HG03565 (cell line): ENCODE results near the gene ZNF385A.
"Not testable (repeated sequence)": the region's sequence is repeated elsewhere in the genome, so short reads cannot be mapped to it uniquely, and the experiment has no call there.

Experiments
- ATAC-seq: cut with Tn5 transposase; IDR thresholded peaks from one replicate; pipeline ENCODE4 v1.9.1; 2021; ENCODE audit warnings: mild to moderate bottlenecking, moderate library complexity; ENCODE audit not compliant: unreplicated experiment

The ZNF385A gene

DNA sequence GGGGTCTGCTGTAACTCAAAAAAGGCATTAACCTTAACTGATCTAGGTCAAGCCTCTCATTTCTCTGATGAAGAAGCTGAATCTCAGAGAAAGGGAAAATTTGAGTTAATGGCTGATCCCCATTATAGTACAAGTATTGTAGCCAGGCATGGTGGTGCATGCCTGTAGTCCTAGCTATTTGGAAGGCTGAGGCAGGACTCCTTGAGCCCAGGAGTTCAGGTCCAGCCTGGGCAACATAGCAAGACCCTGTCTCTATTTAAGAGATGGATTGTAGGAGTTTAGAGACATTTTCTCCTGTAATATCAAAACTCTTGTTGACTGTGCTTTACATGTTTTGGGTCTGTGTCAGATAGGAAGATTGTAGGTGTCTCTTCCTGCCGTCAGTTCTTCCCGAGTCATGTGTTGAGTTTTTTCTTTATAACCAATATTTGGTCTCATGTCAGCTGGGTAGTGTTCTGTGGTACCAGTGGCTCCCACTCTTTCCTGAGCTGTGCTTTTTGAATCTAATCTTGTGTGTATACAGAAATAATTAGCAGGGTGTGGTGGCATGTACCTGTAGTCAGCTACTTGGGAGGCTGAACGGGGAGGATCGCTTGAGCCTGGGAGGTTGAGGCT, 51.0 kb downstream of the ZNF385A start:
- ATAC-seq: no peak

GRCh38 chr12:54331461-54331860, 53.1 kb downstream of the ZNF385A start:
- no peak for ATAC-seq

- ATAC-seq: no peak
Measured at GRCh38 chr12:54330442-54330841, 54.1 kb downstream of the ZNF385A start.

DNA sequence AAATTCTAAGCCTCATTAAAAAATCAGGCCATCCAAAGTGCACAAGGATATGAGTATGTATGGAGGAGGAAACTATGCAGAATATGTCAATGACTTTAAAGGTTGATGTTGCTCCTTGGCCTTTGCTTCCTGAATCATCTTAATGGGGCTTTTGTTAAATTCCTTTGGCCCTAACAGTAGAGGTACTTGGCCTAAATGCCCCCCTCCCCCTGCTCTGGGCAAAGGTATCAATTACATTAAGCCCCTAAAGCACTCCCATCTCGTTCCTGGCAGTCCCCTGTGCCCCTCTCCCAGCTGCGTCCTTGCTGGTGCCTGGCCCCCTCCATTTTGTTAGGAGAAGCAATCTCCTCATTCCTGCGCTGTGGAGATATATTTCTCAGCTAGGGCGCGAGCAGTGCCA, 54.8 kb downstream of the ZNF385A start:
- no peak for ATAC-seq

DNA sequence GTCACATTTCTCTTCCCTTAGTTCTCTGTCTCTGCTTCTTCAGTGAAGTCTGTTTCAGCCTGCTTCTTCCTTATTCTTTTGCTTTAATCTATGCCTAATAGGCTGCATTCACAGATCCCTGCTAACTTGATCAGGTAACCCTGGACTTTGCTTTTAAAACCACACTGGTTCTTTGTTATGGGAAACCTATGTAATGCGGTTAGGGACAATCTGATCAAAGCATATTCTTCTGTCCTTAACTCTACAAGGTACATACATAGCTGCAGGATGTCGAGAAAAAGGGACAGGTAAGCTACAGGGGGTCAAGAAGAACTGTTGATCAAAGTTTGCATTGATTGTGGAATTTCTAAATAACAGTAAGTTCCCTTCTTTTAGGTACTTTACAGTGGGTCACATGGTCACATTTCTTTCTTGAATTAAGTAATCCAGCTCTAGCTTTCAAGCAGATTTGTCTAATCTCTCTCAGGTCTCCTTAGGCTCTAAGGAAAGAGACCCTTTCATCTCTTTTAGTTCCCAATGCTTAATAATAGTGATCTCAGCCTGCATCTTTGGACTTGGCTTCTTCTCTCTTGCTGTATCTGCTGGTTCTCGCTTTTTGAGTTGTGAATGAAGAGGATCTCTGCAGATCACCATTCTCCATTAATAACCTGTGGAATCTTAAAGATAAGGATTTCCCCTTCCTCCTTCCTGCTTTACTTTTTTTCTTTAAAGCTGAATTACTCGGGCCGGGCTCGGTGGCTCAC, 55.8 kb downstream of the ZNF385A start:
- no peak for ATAC-seq

DNA sequence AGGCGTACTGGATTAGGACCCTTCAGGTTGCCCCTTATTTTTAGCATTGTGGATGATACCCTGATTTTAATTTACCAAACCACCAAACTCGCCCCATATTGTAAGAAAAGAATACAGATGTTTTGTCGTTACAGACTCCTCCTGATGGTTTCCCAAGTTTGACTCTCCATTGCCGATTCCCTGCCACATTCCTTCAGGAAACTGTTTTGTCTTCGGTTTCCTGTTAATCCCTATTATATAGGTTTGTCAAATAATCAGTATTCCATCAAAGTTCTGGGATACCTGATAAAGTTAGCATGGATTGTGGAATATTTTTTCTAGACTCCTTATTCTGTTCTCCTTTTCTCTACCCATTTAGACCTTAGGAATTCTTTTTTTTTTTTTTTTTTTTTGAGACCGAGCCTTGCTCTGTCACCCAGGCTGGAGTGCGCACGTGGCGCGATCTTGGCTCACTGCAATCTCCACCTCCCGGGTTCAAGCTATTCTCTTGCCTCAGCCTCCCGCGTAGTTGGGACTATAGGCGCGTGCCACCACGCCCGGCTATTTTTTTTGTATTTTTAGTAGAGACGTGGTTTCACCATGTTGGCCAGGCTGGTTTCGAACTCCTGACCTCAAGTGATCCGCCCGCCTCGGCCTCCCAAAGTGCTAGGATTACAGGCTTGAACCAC, 59.0 kb downstream of the ZNF385A start:
- not testable (repeated sequence) for ATAC-seq

DNA sequence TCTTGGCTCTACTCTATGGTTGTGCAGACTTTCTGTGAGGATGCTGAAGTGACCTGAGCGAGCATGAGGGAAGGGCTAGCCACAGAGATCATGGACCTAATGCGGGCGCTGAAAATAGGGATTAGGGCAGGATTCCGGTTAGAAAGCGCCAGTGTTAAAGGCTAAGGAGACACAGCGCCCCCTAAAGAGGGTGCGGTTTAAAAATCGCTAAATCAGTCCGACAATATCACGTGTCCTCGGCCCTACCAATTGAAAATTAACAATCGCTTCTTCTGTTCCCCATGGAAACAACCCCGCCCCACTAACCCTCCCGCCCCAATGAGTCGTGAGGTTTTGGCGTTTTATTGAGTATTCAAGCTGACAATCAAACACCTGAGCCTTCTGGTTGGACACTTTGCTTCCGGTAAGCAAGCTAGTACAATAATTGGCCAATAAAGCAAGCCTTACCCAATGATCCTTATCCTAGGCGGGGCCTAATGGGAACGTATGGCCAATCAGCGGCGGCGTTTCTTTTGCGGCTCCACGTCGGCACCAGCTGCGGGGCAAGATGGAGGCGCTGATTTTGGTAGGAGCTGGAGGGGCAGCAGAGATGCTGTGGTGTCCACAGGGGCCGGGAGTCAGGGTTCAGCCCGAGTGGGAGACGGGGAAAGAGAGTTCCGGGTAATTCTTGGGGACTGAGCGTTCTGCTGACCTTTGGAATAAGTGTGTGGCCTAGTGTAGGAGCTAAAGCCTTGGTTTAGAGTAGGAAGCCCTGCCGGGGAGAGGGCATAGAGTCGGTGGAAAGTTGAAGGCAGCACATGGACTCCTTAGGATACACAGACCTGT, 59.7 kb downstream of the ZNF385A start, which contains the start of gene COPZ1:
TSS of gene COPZ1 (plus strand) at position 515 of the 825 bp plus-strand sequence. CDS start at position 548, 33 bp downstream.
- peak; percentile 98 for ATAC-seq

- ATAC-seq: no peak
Measured at GRCh38 chr12:54321363-54321762, 63.2 kb downstream of the ZNF385A start.
